Left renal cortex interstitium (tissue), 4 donors: ENCODE data around the gene PCDHA5. TPM values are rescaled to one million over a fixed set of nuclear protein-coding genes. Genes with fewer than 3 reads are reported as not detected.
"Not testable (repeated sequence)": the region's sequence is repeated elsewhere in the genome, so short reads cannot be mapped to it uniquely, and the experiment has no call there.

ENCODE experiments used
- DNase-seq, 4 donors: peaks; one replicate each; pipeline ENCODE4 v3.0.0-alpha.2; 2013; ENCODE audit warnings: low read depth in 4 of 4, low spot score in 2 of 4, missing footprints in 1 of 4
- polyA plus RNA-seq, 4 donors: library from polyadenylated mRNA; unstranded; fragments of 120-200 nt; gene quantifications; one replicate each; pipeline ENCODE4 v1.2.1, GENCODE V29; 2013; ENCODE audit not compliant: insufficient read length in 4 of 4

The PCDHA5 gene
- under 1 TPM; 0.05 to 0.24 (median 0.14) TPM for polyA plus RNA-seq

- DNase-seq: no peak
Observed at GRCh38 chr5:140821375-140822280, at the start of gene PCDHA5. TSS of gene PCDHA5 (plus strand) at chr5:140821613.

DNA sequence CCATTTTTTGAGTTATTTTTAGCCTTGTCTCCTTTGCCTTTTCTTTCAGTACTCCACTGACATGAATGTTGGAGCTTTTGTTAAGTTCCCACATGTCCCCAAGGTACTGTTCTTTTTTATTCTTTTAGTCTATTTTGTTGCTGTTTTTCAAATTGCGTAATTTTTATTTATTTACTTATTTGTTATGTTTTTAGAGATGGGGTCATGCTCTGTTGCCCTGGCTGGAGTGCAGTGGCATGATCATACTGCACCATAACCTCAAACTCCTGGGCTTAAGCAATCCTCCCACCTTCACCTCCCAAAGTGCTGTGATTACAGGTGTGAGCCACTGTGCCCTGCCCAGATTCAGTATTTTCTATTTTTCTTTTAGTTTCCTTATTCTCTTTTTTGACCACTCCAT, 40.9 kb upstream of the PCDHA5 start:
- no peak for DNase-seq

- no peak for DNase-seq
Observed at GRCh38 chr5:140785905-140786686, 35.3 kb upstream of the PCDHA5 start, which contains the start of gene PCDHA1. TSS of gene PCDHA1 (plus strand) at chr5:140786140.

GRCh38 chr5:140787422-140787821, 34.0 kb upstream of the PCDHA5 start:
- DNase-seq: not testable (repeated sequence)

- not testable (repeated sequence) for DNase-seq
Observed at GRCh38 chr5:140787849-140788504, 33.4 kb upstream of the PCDHA5 start.

GRCh38 chr5:140791089-140791488, 30.3 kb upstream of the PCDHA5 start:
- DNase-seq: no peak

DNA sequence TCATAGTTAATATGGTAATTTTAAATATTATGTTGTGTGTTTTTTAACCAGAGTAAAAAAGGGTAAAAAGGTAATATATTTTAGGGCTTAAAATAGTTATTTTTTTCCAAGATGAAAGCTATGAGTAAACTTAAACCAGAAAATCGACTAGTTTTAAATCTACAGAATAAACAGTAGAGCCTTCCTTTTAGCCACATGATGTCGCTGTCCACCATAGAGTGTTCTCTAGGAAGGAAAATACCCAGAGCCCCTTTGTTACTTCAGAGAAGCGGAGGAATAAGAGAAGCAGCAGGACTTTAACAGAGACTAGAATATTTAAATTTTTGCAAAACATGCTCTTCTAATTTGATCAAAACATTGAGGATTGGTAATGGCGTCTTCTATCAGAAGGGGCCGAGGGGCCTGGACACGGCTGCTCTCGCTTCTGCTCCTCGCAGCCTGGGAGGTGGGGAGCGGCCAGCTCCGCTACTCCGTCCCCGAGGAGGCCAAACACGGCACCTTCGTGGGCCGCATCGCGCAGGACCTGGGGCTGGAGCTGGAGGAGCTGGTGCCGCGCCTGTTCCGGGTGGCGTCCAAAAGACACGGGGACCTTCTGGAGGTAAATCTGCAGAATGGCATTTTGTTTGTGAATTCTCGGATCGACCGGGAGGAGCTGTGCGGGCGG, 26.7 kb upstream of the PCDHA5 start, which contains the start of gene PCDHA2:
Gene PCDHA2, plus strand, starts transcription at position 258 of the 664 bp plus-strand sequence.
- no peak for DNase-seq

GRCh38 chr5:140795259-140795641, 26.2 kb upstream of the PCDHA5 start:
- no peak for DNase-seq

GRCh38 chr5:140796072-140796717, 25.2 kb upstream of the PCDHA5 start:
- not testable (repeated sequence) for DNase-seq

GRCh38 chr5:140796718-140797095, 24.7 kb upstream of the PCDHA5 start:
- DNase-seq: no peak

DNA sequence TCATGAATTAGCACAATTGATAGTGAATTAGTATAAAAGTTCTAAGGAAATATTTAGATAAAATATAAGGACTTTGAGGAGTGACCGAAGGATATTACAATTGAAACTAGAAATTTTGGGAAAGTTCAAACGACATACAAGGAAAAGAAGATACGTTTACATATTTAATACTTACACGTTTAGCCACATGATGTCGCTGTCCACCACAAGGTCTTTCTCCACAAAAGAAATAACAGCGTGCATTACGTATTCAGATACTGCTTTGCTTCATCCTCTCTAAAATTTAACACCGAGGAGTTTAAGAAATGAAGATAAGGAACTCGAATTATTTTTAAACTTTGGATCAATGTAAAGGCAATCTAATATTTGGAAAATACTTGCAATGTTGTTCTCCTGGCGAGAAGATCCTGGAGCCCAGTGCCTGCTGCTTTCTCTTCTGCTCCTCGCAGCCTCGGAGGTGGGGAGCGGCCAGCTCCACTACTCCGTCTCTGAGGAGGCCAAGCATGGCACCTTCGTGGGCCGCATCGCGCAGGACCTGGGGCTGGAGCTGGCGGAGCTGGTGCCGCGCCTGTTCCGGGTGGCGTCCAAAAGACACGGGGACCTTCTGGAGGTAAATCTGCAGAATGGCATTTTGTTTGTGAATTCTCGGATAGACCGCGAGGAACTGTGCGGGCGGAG, 20.5 kb upstream of the PCDHA5 start, which contains the start of gene PCDHA3:
Gene PCDHA3, plus strand, starts transcription at position 242 of the 678 bp plus-strand sequence.
- DNase-seq: no peak

- no peak for DNase-seq
Observed at GRCh38 chr5:140801494-140801841, 19.9 kb upstream of the PCDHA5 start.

- DNase-seq: not testable (repeated sequence)
Observed at GRCh38 chr5:140802381-140802780, 19.0 kb upstream of the PCDHA5 start.

DNA sequence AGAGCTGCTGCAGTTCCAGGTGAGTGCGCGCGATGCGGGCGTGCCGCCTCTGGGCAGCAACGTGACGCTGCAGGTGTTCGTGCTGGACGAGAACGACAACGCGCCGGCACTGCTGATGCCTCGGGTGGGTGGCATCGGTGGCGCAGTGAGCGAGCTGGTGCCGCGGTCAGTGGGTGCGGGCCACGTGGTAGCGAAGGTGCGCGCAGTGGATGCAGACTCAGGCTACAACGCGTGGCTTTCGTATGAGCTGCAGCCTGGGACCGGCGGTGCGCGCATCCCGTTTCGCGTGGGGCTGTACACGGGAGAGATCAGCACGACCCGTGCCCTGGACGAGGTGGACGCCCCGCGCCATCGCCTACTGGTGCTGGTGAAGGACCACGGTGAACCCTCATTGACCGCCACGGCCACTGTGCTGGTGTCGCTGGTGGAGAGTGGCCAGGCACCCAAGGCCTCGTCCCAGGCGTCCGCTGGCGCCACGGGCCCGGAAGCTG, 18.6 kb upstream of the PCDHA5 start:
- no peak for DNase-seq

DNA sequence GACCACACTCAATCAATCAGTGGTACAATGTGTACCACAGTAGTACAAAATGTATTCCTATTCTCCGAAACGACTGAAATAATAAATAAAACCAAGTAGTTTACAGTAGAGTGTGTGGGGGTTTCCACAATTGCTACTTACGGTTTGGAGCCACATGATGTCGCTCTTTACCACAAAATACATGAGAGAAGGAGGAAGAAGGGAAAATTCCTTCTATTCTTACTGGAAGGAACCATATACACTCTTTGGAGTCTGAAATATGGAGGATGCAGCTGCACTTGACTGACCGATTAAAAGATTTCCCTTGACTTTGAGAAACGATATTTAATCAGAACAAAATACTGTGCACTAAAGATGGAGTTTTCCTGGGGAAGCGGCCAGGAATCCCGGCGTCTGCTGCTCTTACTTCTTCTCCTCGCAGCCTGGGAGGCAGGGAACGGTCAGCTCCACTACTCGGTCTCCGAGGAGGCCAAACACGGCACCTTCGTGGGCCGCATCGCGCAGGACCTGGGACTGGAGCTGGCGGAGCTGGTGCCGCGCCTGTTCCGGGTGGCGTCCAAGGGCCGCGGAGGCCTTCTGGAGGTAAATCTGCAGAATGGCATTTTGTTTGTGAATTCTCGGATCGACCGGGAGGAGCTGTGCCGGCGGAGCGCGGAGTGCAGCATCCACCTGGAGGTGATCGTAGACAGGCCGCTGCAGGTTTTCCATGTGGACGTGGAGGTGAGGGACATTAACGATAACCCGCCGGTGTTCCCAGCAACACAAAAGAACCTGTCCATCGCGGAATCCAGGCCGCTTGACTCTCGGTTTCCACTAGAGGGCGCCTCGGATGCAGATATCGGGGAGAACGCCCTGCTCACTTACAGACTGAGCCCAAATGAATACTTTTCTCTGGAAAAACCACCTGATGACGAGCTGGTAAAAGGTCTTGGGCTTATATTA, 14.3 kb upstream of the PCDHA5 start, which contains the start of gene PCDHA4:
Gene PCDHA4, plus strand, starts transcription at position 235 of the 942 bp plus-strand sequence.
- no peak for DNase-seq

- not testable (repeated sequence) for DNase-seq
Observed at GRCh38 chr5:140808241-140808888, 13.0 kb upstream of the PCDHA5 start.

DNA sequence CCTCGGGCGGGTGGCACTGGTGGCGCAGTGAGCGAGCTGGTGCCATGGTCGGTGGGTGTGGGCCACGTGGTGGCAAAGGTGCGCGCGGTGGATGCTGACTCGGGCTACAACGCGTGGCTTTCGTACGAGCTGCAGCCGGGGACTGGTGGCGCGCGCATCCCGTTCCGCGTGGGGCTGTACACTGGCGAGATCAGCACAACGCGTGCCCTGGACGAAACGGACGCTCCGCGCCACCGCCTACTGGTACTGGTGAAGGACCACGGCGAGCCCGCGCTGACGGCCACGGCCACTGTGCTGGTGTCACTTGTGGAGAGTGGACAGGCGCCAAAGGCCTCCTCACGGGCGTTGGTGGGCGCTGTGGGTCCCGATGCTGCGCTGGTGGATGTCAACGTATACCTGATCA, 12.5 kb upstream of the PCDHA5 start:
- no peak for DNase-seq
